GM19025 (cell line): ENCODE data around the gene USP44.
"Not testable (repeated sequence)": the region's sequence is repeated elsewhere in the genome, so short reads cannot be mapped to it uniquely, and the experiment has no call there.

ENCODE experiments used
- ATAC-seq: cut with Tn5 transposase; IDR thresholded peaks from one replicate; pipeline ENCODE4 v1.9.1; 2021; ENCODE audit warnings: mild to moderate bottlenecking, low read depth, moderate library complexity; ENCODE audit not compliant: unreplicated experiment

USP44 gene

DNA sequence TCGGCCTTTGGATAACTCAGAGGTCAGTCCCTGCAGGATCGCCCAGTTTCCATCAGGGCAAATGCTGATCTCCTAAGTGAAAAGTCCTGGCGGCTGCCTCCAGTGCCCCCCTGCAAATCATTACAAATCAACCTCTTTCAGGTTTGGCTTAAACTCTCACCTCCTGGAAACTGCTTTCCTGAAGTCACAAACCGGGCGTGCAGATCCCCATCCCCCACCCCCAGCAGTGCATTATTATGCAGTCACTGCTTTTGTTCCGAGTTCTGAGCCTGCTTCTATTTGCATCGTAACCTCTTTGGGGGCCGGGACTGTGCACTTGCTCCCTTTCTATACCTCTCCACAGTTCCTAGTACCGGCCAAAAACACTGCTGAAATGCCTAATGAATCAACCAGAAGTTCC, at the start of gene USP44:
Gene USP44 (minus strand): TSS at position 172 of the 400 bp plus-strand sequence. CDS start 17,220 bp downstream, outside the sequence.
- no peak for ATAC-seq

DNA sequence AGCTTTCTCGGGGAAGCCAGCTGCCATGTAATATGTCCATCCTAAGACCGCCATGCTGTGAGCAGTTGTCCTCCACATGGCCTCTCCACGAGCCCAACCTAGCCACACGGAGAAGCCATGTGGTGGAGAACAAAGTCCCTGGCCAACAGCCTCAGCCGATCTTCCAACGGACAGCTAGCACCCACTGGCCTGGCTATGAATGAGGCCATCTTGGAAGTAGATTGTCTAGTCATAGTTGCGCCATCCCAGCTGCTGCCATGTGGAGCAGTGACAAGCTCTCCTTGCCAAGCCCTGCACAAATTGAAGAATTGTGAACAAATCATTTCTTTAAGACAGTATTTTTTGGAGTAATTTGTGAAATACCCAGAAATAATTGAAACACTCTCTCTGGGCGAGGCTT, 49.3 kb upstream of the USP44 start:
- ATAC-seq, result no peak

DNA sequence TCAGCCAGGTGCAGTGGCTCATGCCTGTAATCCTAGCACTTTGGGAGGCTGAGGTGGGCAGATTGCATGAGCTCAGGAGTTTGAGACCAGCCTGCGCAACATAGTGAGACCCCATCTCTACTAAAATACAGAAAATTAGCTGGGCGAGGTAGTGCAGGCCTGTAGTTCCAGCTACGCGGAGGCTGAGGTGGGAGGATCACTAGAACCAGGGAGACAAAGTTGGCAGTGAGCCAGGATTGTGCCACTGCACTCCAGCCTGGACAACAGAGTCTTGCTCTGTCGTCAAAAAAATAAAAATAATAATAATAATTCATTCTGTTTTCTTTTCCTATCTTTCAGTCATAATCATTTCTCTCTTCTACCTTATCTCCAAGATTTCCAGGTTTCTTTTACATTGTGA, 48.6 kb upstream of the USP44 start:
- ATAC-seq, result no peak

DNA sequence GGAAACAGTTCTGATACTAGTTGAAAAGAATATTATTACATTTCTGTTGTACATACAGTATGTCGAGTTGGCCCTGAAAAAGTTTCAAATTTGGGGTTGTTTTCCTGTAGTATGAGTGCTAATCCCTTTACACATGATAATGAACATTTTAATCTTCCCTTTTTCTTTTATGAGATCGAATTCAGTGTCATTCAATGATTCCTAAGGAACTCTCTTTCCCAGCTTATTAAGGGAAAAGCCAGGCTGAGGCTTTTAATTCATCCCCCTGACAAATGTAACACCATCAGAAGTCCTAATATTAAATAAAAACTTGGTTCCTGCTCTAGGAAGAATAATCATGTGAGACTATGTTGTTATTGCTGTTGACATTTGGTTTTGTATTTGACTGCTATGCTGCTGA, 42.9 kb upstream of the USP44 start:
- ATAC-seq, result no peak

DNA sequence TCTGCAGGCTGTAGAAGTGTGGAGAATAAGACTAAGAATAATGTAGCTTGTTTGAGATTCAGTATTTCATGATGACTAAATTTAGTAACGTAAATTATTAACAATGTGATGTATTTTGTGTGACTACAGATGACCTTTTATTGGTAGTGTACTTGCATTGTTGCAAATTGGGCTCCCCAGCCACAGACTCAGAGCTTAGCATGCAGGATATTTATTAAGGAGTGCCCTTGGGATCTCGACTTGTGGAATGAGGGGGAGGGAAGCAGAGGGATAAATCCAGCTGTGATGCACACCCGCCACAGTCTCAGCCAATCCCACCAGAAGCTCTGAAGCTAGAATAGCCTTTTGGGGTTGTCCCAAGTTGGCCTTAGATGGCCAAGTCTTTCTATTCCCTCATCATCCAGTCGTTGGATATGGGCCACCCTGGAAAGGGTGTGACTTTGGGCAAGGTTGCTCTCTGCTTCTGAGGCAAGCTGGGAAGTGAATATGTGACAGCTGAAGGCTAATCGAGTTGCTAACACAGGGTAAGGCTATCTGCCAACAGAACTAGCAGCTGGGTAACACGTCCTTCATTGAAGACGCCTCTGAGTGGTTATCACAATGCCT, 42.1 kb upstream of the USP44 start:
- ATAC-seq, result no peak

DNA sequence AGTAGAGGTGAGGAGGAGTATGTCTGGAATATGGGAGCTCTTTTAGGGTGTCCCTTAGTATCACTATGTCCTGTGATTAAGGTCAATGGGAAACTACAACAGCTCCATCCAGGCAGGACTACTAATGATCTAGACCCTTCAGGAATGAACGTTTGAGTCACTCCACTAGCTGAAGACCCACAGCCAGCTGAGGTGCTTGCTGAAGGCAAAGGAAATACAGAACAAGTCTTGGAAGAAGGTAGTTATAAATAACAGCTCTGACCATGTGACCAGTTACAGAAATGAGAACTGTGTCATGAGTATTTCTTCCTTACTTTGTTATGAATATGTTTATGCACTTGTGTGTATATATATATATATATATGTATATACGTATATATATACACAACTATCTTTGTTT, 40.5 kb upstream of the USP44 start:
- ATAC-seq, result no peak

DNA sequence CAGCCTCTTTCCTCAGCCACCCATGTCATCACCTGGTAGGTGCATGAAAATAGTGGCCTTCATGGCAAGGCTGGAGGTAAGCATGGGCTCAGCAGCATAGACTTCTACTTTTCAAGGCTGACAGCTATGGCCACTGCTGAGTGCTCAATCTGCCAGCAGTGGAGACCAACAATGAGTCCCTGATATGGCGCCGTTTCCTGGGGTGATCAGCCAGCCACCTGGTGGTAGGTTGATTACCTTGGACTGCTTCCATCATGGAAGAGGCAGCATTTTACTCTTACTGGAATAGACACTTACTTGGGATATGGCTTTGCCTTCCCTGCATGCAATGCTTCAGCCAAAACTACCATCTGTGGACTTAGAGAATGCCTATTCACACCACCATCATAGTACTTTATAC, 39.5 kb upstream of the USP44 start:
- no peak for ATAC-seq

DNA sequence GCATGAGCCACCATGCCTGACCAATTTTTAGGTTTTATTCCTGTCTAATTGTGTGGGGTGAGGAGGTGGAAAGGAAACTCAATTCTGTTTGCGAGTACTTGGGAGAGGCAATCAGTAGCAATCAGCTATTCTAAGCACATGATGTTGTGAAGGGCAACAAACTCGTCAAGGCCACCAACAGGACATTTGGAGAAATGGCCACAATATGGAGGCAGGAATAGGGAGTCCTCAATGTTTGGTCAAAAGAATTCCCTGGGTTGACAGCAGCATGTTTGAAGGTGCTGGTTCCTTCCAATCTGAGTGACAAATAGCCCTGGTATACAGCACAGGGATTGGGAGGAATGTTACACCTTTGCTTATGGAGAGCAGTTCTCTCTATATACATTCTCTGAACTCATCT, 32.7 kb upstream of the USP44 start:
- no peak for ATAC-seq

DNA sequence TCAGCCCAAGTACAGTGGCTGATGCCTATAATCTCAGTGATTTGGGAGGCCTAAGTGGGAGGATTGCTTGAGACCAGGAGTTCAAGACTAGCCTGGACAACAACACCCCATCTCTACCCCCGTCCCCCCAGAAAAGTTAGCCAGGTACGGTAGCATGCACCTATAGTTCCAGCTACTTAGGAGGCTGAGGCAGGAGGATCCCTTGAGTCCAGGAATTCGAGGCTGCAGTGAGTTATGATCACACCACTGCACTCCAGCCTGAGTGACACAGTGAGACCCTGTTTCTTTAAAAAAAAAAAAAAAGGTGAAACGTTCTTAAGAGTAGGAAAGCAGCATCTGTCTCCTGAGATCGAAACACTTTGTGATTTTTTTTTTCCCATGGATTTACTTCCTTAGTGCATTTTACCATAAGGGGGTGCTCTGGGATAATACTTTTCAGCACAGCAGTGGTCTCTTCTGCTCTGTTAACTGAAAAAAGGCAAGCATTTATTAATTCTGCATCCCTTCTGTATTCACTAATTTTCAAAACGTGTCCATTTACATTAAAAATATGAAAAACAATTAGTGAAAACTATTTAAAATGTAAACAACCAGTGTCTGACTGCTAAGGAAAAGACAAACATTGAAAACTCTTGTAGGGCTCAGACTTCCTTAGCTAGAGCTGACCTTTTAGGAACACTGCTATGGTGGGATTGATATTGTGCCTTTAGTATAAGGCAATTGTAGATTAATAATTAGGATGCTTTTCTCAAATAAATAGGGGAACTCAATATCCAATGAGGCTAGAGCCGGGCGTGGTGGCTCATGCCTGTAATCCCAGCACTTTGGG, 31.2 kb upstream of the USP44 start:
- ATAC-seq, result no peak

DNA sequence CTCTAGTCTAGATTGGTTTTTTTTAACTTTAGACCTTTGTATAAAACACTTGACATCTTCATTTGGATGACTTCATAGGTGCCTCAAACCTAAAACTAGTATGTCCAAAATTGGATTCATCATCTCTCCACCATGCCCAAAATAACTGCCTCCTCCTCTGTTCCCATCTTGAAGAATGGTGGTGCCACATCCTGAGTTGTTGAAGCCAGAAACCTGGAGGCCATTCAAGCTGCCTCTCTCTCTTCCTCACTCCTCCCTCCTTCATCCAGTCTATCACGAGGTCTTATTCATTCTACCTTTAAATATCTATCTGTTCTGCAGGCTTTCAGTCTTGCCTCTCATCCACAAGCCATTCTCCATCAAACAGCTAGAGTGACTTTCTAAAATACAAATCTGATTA, 26.5 kb upstream of the USP44 start:
- ATAC-seq, result no peak

DNA sequence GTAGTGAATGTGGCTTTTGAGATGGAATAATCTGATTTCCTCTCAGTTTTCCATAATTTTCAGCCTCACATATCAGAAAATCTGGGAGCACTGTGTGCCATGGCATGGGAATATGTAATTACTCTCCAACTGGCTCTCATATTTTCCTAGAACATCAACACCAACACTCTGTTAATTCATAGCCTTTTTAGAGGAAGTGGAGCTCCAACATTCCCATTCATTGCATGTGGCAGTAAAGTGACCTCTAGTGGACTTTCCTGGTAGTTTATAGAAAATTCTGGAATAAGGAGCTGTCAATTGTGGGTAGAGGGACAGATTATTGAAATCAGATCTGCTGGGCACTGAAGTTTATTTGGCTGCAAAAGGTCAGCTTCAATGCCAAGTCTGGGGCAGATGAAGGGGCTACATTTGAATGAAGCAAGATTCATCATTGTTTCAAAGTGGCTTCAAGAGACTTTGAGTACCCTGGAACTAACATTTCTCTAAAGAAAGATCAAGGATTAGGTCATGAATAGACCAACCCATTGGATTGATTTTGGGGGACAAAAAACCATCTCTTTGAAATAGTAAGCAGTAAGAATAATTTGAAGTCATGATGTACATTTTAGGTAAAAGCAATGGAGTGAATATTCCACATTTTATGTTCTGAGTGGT, 23.6 kb upstream of the USP44 start:
- ATAC-seq, result no peak

DNA sequence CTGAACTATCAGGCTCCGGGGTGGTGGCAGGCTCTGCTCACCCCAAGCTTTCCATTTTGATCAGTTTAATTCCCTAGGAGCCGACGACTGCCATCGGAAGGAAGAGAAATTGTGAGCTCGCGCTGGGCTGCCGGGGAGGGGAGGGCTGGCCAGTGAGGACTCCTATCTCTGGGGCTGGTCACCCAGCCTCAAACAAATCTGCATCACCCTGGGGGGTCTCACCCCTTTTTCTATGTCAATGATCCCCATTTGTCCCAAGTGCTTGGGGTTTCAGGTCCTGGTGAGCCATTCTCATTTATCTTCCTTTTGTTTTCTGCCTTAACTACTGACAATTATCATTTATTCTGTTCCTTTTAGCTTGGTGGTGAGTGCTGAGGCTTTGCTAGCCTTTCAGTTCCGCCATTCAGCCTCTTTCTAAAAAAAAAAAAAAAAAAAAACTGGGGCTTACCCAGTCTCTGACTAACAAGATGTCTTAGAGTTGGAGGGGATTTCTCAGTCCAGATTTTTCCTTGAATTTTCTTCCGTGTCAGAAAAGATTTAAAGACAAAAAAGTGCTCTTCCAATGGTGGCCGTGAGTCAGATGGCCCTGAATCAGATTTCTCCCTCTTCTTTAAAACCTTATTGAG, 22.8 kb upstream of the USP44 start:
- no peak for ATAC-seq

DNA sequence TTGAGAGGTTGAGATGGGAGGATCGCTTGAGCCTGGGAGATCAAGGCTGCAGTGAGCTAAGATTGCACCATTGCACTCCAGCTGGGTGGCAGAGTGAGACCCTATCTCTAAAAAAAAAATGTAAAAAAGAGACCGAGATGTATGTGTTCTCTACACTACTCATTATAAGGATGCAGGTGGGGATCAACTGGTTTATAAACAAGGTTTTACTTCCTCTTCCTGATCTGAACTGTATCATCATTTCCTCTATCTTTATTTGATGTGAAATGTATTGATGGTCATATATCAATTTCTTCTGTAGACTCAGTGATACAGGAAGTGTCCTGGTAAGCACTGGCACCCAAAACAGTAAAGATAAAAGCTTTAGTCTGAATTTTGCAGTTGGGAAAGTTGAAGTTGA, 20.1 kb upstream of the USP44 start:
- no peak for ATAC-seq

DNA sequence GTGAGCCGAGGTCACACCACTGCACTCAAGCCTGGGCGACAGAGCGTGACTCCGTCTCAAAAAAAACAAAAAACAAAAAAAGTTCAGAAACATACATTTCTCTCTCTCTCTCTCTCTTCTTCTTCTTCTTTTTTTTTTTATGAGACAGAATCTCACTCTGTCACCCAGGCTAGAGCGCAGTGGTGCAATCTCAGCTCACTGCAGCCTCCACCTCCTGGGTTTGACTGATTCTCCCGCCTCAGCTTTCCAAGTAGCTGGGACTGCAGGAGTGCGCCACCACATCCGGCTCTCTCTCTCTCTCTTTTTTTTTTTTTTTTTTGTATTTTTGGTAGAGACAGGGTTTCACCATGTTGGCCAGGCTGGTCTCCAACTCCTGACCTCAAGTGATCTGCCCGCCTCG, 16.8 kb upstream of the USP44 start:
- not testable (repeated sequence) for ATAC-seq

DNA sequence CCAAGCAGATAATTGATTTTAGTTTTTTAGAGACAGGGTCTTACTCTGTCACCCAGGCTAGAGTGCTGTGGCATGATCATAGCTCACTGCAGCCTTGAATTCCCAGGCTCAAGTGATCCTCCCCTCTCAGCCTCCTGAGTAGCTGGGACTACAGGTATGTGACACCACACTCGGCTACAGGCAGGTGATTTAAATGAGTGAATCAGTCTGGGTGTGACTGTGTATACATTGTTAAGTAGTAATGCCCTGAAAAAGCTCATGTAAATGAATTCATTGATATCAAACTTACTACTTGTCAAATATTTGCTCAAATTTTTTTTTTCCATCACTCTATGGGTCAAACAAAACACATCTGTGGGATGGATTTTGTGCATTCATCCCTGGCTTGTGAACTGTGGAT, 6.3 kb upstream of the USP44 start:
- ATAC-seq, result no peak

DNA sequence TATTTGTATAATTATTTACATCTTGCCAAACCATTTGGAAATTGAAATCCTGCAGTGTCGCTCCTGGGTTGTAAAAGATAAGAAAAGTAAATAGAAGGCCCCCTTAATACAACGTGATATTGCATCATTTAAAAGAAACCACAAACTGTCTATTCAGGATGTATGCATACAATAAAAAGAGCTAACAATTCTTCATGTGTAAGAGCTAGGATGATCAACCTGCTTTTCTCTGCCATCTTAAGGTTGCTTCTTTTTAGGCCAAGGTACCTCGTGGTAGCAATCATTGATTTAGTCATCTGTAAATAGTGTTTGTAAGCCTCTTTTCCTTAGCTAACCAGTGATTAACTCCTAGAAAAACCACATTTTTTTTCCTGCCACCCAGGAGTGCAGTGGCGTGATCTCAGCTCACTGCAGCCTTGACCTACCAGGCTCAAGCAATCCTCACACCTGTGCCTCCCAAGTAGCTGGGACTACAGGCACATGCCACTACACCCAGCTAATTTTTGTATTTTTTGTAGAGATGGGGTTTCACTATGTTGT, 3.3 kb upstream of the USP44 start:
- no peak for ATAC-seq

DNA sequence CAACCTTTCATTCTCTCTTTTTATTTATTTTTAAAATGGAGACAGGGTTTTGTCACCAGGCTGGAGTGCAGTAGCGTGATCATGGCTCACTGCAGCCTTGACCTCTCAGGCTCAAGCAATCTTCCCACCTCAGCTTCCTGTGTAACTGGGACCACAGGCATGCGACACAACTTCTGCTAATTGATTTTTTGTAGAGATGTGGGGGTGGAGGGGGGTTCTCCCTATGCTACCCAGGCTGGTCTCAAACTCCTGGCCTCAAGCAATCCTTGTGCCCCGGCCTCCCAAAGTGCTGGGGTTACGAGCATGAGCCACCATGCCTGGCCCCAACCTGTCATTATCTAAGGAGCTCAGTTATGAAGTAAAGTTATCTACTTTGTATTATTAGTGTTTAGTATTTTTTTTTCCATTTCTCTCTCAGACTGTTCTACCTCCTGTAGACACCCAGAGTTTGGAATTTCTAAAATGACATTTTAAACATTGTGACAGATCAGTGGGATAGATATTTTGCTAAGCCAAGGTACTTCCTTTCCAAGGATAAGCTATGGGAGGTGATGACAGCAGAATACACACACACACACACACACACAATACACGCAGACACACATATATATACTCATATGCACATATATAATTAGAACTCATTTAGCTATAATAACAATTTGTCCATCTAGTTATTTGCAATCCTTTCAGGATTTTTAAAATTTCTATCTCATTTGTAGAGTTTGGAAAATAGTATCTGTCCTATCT, 2.1 kb upstream of the USP44 start:
- no peak for ATAC-seq

DNA sequence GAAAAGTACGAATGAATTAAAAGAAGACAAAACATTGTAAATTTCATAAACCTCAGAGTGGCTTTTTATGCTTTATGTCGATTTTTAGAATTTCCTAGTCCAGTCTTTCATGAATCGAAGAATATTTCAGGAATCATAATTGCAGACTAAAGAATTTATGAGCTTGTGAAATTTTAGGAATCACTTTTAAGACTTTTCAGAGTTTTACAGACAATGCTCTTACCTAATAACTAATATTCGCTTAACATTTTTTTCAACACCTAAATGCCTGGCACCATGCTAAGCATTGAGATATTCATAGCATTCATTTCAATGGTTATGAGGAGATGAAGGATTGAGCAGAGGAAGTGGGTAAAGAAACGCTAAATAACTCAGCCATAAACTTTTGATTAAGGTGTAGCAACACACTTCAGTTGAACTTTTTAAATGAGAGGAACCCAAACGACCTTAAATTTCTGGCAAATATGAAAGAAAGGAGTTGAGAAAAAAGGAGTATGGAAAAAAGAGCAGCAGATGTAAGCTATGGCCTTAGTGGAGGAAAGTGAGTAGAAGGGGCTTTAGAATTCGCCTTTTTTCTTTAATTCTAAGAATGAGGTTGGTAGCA, 739 bp upstream of the USP44 start:
- no peak for ATAC-seq

DNA sequence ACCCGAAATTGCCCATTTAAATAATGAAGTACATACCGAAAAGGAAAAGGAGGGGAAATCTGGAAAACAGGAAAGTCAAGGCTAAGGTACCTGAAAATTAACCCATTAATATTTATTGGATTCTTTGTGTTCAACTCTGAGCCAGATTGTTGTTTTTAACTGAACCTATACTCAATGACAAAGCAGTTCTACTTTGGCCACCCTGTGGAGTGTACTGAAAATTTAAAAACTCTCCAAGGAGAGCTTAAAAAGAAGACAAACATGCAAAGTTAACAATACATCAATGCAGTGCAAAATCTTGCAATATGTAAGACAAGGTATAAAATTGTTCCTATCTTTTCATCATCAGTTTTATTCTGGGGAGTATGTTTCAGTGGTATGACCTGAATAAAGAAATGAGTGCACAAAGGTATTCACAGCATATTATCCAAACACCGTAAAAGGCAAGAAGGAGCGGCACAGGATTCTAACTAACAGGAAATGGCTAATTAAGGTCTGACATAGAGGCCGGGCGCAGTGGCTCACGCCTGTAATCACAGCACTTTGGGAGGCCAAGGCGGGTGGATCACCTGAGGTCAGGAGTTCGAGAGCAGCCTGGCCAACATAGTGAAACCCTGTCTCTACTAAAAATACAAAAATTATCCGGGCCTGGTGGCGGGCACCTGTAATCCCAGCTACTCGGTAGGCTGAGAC, 1.7 kb downstream of the USP44 start:
- ATAC-seq, result no peak
